Effector memory CD4-positive, alpha-beta T cell (primary cell): ENCODE results near the gene MDK.
"Not testable (repeated sequence)": the region's sequence is repeated elsewhere in the genome, so short reads cannot be mapped to it uniquely, and the experiment has no call there.

ENCODE experiments used
- DNase-seq, 3 donors: peaks; one replicate each; pipeline ENCODE4 v3.0.0-alpha.2; 2020
- H3K27ac ChIP-seq: 2 replicates; pipeline ENCODE4 v1.7.0; 2013; ENCODE audit warnings: mild to moderate bottlenecking, low read length, moderate library complexity; ENCODE audit not compliant: insufficient read depth, poor library complexity, severe bottlenecking
- H3K27me3 ChIP-seq: replicated peaks from 2 replicates; pipeline ENCODE4 v1.7.0; 2013; ENCODE audit warnings: mild to moderate bottlenecking, low read length; ENCODE audit not compliant: insufficient read depth, control insufficient read depth, poor library complexity, severe bottlenecking
- H3K36me3 ChIP-seq: 2 replicates; pipeline ENCODE4 v1.7.0; 2013; ENCODE audit warnings: mild to moderate bottlenecking, low read length, moderate library complexity; ENCODE audit not compliant: control insufficient read depth, insufficient read depth
- H3K4me1 ChIP-seq: 2 replicates; pipeline ENCODE4 v1.7.0; 2013; ENCODE audit warnings: low read length, mild to moderate bottlenecking; ENCODE audit not compliant: control insufficient read depth, insufficient read depth, poor library complexity, severe bottlenecking
- H3K4me3 ChIP-seq: 2 replicates; pipeline ENCODE4 v1.7.0; 2013; ENCODE audit warnings: low read length, low read depth, mild to moderate bottlenecking; ENCODE audit not compliant: insufficient read depth, poor library complexity, severe bottlenecking
- H3K9me3 ChIP-seq: 2 replicates; pipeline ENCODE4 v1.7.0; 2013; ENCODE audit warnings: mild to moderate bottlenecking, low read length, moderate library complexity; ENCODE audit not compliant: control insufficient read depth

MDK gene

GRCh38 chr11:46374815-46375214 is 6.7 kb upstream of the MDK start:
- H3K9me3 ChIP-seq, result no peaks in the 10 kb centered on the region
- no peaks in the 10 kb centered on the region for H3K4me1 ChIP-seq
- peaks cover 86% of the 10 kb centered on the region for H3K36me3 ChIP-seq
- H3K27me3 ChIP-seq, result no peaks in the 10 kb centered on the region
- H3K27ac ChIP-seq, result no peak overlapping the region
- no peak for DNase-seq
- H3K4me3 ChIP-seq, result no peak overlapping the region

GRCh38 chr11:46375392-46376101 is 5.9 kb upstream of the MDK start:
- Histone ChIP-seq H3K27me3 (no peaks in the 10 kb centered on the region), H3K36me3 (peaks cover 78% of the 10 kb centered on the region), H3K27ac (no peak overlapping the region), H3K4me3 (no peak overlapping the region), H3K4me1 (no peaks in the 10 kb centered on the region), H3K9me3 (no peaks in the 10 kb centered on the region)
- DNase-seq, result no peak

- DNase-seq, result no peak
- peaks cover 69% of the 10 kb centered on the region for H3K36me3 ChIP-seq
- H3K4me3 ChIP-seq, result no peak overlapping the region
These were observed 5.0 kb upstream of the MDK start for GRCh38 chr11:46376258-46377050.

GRCh38 chr11:46377290-46377689 is 4.2 kb upstream of the MDK start:
- H3K36me3 ChIP-seq, result peaks cover 61% of the 10 kb centered on the region
- peaks cover 1% of the 10 kb centered on the region for H3K27me3 ChIP-seq
- H3K4me3 ChIP-seq, result no peak overlapping the region
- no peak overlapping the region for H3K27ac ChIP-seq
- H3K4me1 ChIP-seq, result peaks cover 5% of the 10 kb centered on the region
- H3K9me3 ChIP-seq, result no peaks in the 10 kb centered on the region
- DNase-seq, result no peak

More at GRCh38 chr11:46376258-46377050, 5.0 kb upstream of the MDK start:
- H3K9me3 ChIP-seq, result no peaks in the 10 kb centered on the region
- no peaks in the 10 kb centered on the region for H3K4me1 ChIP-seq
- no peak overlapping the region for H3K27ac ChIP-seq
- H3K27me3 ChIP-seq, result no peaks in the 10 kb centered on the region

- no peak for DNase-seq
- Histone ChIP-seq H3K9me3 (no peaks in the 10 kb centered on the region), H3K27me3 (peaks cover 6% of the 10 kb centered on the region), H3K36me3 (peaks cover 56% of the 10 kb centered on the region), H3K4me3 (no peak overlapping the region), H3K4me1 (peaks cover 11% of the 10 kb centered on the region), H3K27ac (no peak overlapping the region)
These were observed 3.6 kb upstream of the MDK start for GRCh38 chr11:46377831-46378230.

- Histone ChIP-seq H3K9me3 (no peaks in the 10 kb centered on the region), H3K36me3 (peaks cover 51% of the 10 kb centered on the region), H3K4me3 (no peak overlapping the region), H3K4me1 (peaks cover 11% of the 10 kb centered on the region), H3K27me3 (peaks cover 11% of the 10 kb centered on the region), H3K27ac (no peak overlapping the region)
- DNase-seq, result no peak
These were observed 3.2 kb upstream of the MDK start for GRCh38 chr11:46378296-46378695.

GRCh38 chr11:46378811-46379481 is 2.5 kb upstream of the MDK start:
- Histone ChIP-seq H3K4me1 (peaks cover 11% of the 10 kb centered on the region), H3K36me3 (peaks cover 46% of the 10 kb centered on the region), H3K27me3 (peaks cover 17% of the 10 kb centered on the region), H3K4me3 (no peak overlapping the region), H3K9me3 (no peaks in the 10 kb centered on the region), H3K27ac (no peak overlapping the region)
- no peak for DNase-seq

- H3K27ac ChIP-seq, DNase-seq, H3K4me3 ChIP-seq, H3K9me3 ChIP-seq: not testable (repeated sequence)
- H3K4me1 ChIP-seq, result peaks cover 11% of the 10 kb centered on the region
- H3K36me3 ChIP-seq, result peaks cover 38% of the 10 kb centered on the region
- H3K27me3 ChIP-seq, result peaks cover 17% of the 10 kb centered on the region
These were observed 1.8 kb upstream of the MDK start for GRCh38 chr11:46379482-46380293.

- peaks cover 11% of the 10 kb centered on the region for H3K4me1 ChIP-seq
- peak overlapping the region; percentile 88 for H3K4me3 ChIP-seq
- peak; percentile 14 to 43 (median 27) for DNase-seq
- peaks cover 17% of the 10 kb centered on the region for H3K27me3 ChIP-seq
- H3K36me3 ChIP-seq, result peaks cover 30% of the 10 kb centered on the region
- no peaks in the 10 kb centered on the region for H3K9me3 ChIP-seq
- peak overlapping the region; percentile 60 for H3K27ac ChIP-seq
These were observed 975 bp upstream of the MDK start for GRCh38 chr11:46380340-46381047.
